ENCODE data around the gene C1orf94.
A peak's percentile ranks its signal among the peaks of the same experiment; 100 is the strongest.

The C1orf94 gene

GRCh38 chr1:34262023-34262853 lies 85.5 kb downstream of the C1orf94 start:
- no peak for DNase-seq

GRCh38 chr1:34262921-34263320 lies 86.2 kb downstream of the C1orf94 start:
- no peak for DNase-seq

GRCh38 chr1:34263406-34263805 lies 86.7 kb downstream of the C1orf94 start:
- DNase-seq = no peak

GRCh38 chr1:34265396-34265795 lies 88.7 kb downstream of the C1orf94 start:
- no peak for DNase-seq

GRCh38 chr1:34266127-34266951 lies 89.6 kb downstream of the C1orf94 start:
- peak; percentile 20 for DNase-seq

- no peak for DNase-seq
Measured at GRCh38 chr1:34267326-34267725, 90.6 kb downstream of the C1orf94 start.

- no peak for DNase-seq
Measured at GRCh38 chr1:34268311-34268954, 91.7 kb downstream of the C1orf94 start.

Data from NCI-H345 (cell line).